GM12892 (cell line): Measurements from ENCODE around the gene RIN3.
A peak's percentile ranks its signal among the peaks of the same experiment; 100 is the strongest.

ENCODE experiments used
- DNase-seq: peaks from one replicate; pipeline ENCODE4 v3.0.0; 2011; ENCODE audit not compliant: insufficient read length
- FAIRE-seq: peaks from 2 replicates; lab custom pipeline; 2011; peaks lifted over from hg19 to GRCh38; lab: Jason Lieb, UNC
- POLR2A ChIP-seq: IDR thresholded peaks from 2 replicates; pipeline ENCODE4 v1.6.1; 2011; ENCODE audit warnings: low read depth, low read length, control low read depth
- POLR2AphosphoS5 ChIP-seq: IDR thresholded peaks from 2 replicates; pipeline ENCODE4 v1.6.1; 2011; ENCODE audit warnings: low read depth, low read length, control low read depth
- TAF1 ChIP-seq: IDR thresholded peaks from 2 replicates; pipeline ENCODE4 v1.6.1; 2011; ENCODE audit warnings: low read depth, mild to moderate bottlenecking, control low read depth, low read length, borderline replicate concordance

The RIN3 gene

DNA sequence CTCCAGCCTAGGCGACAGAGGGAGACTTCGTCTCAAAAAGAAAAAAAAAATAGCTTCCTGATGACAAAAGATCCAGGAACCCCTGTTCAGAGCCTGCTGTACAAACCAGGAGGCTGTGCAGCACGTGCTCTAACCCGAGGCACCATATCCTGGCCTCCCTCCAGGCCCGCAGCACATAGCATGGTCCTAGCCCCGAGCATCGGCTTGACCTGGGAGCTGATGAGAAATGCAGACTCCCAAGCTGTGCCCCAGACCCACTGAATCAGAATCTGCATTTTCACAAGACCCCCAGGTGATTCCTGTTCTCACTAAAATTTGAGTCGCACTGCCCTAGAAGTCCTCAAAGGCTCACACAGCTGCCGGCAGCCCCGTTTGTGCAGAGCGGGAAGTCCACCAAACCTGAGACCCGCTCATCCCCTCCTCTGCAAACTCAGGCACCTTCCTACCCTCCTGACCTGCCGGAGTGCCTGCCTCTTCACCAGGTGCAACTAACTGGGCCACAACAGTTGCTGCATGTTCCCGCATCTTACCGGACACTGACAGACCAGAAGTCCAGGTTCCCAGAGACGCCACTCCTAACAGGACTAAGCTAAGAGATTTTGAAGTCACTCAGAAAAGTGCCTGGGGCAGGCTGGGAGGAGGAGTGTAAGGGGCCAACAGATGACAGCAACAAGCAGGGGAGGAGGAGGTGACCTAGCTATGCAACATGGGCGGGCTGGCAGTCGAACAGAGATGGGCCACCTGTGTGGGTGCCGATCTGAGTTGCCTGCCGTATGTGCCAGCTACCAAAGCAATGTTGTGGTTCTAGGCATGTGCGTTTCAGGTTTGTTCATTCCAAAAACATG is 24.0 kb upstream of the RIN3 start:
- TF ChIP-seq TAF1 (no peak), POLR2A (no peak), POLR2AphosphoS5 (no peak)
- DNase-seq, result no peak
- no peak for FAIRE-seq

DNA sequence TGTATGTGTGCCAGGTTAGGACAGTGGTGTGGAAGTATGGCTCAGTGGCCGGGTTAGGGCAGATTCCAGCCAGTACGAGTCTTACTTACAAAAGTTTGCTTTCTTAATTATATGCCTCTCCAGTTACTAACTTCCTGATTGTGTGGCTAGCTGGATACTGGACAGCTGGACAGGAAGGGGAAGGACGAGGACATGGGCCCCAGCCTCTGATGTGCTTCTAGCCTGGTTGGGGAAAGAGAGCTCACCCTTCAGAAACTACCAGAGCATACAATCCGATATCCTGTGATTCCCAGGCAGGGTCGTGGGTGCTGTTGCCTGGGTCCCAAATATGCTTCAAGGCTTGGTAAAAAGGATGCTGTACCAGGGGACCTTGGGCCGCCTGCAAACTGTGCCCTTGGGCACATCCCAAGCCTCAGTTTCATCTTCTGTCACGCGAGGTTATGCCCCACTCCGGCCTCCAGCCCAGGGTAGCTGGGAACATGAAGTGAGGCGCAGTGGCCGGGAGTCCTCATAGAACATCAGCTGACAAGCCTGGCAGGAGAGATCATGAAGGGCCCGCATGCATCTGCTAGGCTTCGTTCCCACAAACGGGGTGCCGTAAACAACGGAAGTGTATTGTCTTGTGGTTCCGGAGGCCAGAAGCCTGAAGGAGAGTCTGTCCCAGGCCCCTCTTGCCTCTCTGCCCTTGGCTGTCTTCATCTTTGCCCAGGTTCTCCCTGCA is 23.2 kb upstream of the RIN3 start:
- no peak for FAIRE-seq
- DNase-seq, result no peak
- TF ChIP-seq POLR2AphosphoS5 (no peak), TAF1 (no peak), POLR2A (no peak)

DNA sequence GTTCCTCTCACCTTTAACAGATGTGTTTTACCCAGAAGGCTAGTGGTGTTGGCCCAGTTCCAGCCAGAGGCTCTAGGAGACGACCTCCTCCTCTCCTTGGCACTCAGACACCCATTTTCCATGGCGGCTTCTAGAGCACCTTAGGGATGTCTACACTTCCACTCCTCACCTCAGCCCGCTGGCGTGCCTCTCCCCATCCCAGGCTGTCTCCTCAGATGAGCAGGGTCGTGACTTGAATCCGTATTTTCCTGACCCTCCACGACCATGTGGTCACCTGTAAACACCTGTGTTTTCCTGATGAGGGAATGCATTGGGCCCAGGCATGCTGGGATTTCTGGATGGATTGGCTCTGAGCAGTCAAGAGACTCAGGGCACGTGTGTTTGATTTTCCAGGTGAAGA is 21.8 kb upstream of the RIN3 start:
- DNase-seq (no peak), FAIRE-seq (no peak)
- TF ChIP-seq TAF1 (no peak), POLR2A (no peak), POLR2AphosphoS5 (no peak)

DNA sequence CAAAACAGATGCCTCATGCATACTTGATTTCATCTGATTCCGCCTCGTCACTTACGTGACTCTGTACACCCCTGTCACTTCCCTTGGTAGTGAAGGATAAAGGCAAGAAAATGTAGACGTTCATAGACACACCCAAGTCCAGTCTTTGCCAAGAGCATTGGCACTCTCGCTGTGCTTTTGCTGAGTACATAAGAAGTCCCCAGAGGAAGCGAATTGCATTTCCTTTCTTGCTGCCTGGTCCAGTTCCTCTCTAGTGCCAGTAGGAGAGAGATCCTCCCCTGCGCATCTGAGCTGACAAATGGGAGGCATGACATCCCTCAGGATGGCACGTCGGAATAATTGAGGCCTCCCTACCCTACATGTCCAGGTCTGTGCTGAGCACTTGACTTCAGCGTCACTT is 21.3 kb upstream of the RIN3 start:
- FAIRE-seq (no peak), DNase-seq (no peak)
- TF ChIP-seq POLR2AphosphoS5 (no peak), POLR2A (no peak), TAF1 (no peak)

DNA sequence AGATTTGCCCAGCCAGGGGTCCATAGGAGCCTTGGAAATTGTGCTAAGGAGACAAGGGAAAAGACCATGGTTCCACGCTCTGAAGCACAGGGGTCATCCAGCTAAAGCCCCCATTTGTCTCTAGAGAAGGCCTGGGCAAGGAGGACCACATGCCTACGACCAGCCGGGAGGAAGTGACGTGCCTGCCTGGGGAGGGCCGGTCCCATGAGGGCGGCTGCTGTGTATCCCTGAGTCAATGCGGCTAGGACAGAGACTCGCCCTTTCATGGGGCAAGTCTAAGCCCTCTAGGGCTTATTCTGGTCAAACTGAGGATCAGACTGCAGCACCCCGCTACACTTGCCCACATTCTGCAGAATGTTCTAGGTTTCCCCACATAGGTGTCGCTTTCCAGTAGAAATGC is 20.6 kb upstream of the RIN3 start:
- TF ChIP-seq POLR2A, result no peak
- no peak for TF ChIP-seq TAF1
- no peak for TF ChIP-seq POLR2AphosphoS5
- DNase-seq, result no peak
- FAIRE-seq, result no peak

DNA sequence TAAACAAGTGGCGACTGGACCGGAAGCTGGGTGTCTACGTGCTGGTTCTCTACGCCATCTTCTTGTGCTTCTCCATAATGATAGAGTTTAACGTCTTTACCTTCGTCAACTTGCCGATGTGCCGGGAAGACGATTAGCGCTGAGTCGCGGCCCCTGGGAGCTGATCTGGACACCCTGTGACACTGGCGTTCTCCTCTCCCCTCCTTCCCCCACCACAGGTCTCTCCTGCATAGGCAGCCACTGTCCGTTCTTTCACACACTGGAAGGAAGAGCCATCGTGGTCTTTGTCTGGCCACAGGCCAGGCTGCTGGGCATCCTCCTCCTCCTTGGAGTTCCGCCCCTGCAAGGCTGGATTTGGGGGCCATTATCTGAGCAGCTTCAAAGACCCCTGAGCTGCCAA is 20.1 kb upstream of the RIN3 start:
- TF ChIP-seq POLR2A (no peak), TAF1 (no peak), POLR2AphosphoS5 (no peak)
- FAIRE-seq (no peak), DNase-seq (no peak)

DNA sequence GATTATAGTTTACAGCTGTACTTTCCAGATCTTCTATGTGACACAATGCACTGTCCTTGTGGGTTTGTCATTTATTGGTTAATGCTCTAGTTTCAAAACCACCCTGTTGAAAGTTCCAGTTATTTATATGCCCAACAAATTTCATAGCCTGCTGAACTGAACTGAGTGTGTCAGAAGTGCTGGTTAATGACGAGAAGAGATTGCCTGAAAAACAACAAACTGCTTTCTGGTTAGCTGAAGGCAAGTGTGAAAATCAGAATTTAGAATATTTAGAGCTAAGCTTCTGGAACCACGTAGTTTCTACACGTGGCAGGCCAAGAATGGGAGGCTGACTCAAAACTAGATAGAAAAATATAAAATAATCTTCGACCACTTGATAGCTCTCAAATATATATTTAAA is 19.1 kb upstream of the RIN3 start:
- FAIRE-seq, result peak; percentile 82
- DNase-seq, result no peak
- TF ChIP-seq POLR2AphosphoS5 (no peak), POLR2A (no peak), TAF1 (no peak)

DNA sequence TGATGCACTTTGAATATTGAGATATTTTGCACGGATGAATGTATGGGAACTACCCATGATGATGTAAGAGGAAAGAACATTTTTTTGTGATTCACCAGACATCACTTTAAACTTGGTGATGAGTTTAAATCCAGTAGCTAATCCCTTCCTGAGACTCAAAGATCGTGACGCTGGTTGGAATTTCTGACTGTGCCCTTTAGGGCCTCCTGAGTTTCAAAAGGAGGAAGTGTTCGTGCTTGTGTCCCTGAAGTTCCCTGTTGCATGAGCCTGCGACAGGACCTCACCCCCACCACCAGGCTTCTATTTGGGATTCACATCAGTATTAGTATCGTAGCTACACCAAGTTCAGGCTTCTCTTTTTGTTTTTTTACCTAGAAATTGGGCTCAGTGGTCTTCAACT is 18.6 kb upstream of the RIN3 start:
- FAIRE-seq, result no peak
- TF ChIP-seq POLR2A, result no peak
- TF ChIP-seq TAF1, result no peak
- TF ChIP-seq POLR2AphosphoS5, result no peak
- DNase-seq, result no peak

DNA sequence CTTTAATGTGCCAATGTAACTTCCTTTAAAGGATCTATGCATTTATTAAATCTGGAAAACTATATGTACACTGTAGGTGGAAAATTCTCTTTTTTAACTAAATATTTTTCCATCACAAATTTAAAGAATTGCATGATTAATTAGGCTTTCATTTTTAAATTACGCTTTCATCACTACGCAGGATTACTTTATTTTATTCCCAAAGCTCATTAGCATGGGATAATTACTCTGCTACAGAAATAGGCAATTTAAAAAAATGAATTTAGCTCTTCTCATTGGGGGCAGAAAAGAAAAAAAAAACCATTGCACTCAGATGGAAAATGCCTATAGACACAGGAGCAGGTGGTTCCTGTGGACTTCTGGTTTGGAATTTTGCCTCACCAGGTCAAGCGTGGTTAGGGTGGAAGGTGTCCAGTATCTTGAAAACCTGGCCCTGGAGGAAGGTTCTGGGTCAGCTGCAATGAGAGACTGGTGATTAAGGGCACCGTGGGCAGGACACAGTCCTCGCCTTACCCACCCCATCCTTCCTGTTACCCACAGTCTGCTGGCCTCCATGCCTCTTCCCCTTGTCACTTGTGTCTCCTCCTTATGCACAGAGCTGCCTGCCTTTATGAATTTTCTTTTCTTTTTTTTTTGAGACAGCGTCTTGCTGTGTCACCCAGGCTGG is 17.3 kb upstream of the RIN3 start:
- no peak for DNase-seq
- TF ChIP-seq POLR2A (no peak), TAF1 (no peak)

DNA sequence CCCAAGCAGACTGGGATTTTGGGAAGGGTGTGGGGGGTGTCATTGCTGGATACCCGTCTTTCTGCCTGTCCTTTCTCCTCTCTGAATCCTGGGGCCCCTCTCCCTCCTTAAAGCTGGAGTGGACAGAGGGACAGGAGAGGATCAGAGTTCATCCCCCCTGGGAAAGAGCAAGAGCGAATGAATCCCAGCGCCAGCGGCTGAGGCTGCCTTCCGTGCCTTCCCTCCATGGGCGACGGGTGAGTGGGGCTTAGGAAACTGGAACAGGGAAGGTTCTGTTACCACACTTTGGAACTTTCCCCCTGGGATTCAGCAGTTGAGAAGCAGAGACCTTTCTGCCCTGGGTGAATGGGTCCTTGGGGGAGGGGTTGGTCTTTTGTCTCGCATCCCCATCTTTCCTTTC is 16.2 kb upstream of the RIN3 start:
- FAIRE-seq, result no peak
- TF ChIP-seq POLR2A (no peak), POLR2AphosphoS5 (no peak), TAF1 (no peak)

More for the DNA sequence above, 17.3 kb upstream of the RIN3 start:
- no peak for FAIRE-seq

DNA sequence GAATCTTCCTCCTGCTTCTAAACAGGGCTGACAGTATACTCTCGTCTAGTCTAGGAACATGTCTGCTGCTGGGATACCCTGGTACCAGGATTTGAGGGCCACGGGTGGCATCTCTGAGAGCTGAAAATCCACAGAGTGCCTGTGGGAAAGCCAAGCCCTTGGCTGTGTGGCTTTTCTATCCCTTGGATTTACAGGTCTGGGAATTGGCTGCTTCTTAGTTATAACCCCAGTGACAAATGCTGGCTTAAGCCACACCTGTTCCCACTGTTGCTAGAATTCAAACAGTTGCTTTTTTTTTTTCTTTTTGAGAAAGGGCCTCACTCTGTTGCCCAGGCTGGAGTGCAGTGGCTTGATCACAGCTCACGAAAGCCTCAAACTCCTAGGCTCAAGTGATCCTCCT is 14.3 kb upstream of the RIN3 start:
- DNase-seq, result no peak
- FAIRE-seq, result no peak
- no peak for TF ChIP-seq POLR2A
- TF ChIP-seq POLR2AphosphoS5, result no peak
- TF ChIP-seq TAF1, result no peak

More for the DNA sequence above, 16.2 kb upstream of the RIN3 start:
- DNase-seq, result no peak
